ENCODE measurements around the gene DBNL.
A peak's percentile ranks its signal among the peaks of the same experiment; 100 is the strongest.

DBNL gene

GRCh38 chr7:44097064-44097932 is 52.8 kb downstream of the DBNL start:
- TF ChIP-seq CTCF (IDR thresholded peaks at IDR 0.05; ENCODE audit: insufficient read depth, low read depth, low read length, missing control alignments): no peak
- H3K4me3 ChIP-seq (ENCODE audit: low read depth, low read length): no peak overlapping the region
- DNase-seq (ENCODE audit: low read depth): peak; percentile 44

GRCh38 chr7:44098092-44099068 is 53.9 kb downstream of the DBNL start:
- no peak for DNase-seq (ENCODE audit: low read depth)
- no peak for TF ChIP-seq CTCF (IDR thresholded peaks at IDR 0.05; ENCODE audit: insufficient read depth, low read depth, low read length, missing control alignments)
- no peak overlapping the region for H3K4me3 ChIP-seq (ENCODE audit: low read depth, low read length)

- no peak overlapping the region for H3K4me3 ChIP-seq (ENCODE audit: low read depth, low read length)
- DNase-seq (ENCODE audit: low read depth): no peak
- TF ChIP-seq CTCF (IDR thresholded peaks at IDR 0.05; ENCODE audit: insufficient read depth, low read depth, low read length, missing control alignments): no peak
These were observed 55.2 kb downstream of the DBNL start for GRCh38 chr7:44099669-44100068.

GRCh38 chr7:44100458-44101302 is 56.2 kb downstream of the DBNL start:
- no peak overlapping the region for H3K4me3 ChIP-seq (ENCODE audit: low read depth, low read length)

GRCh38 chr7:44101303-44101965 is 56.9 kb downstream of the DBNL start:
- no peak overlapping the region for H3K4me3 ChIP-seq (ENCODE audit: low read depth, low read length)
- DNase-seq (ENCODE audit: low read depth): no peak
- TF ChIP-seq CTCF (IDR thresholded peaks at IDR 0.05; ENCODE audit: insufficient read depth, low read depth, low read length, missing control alignments): no peak

More at GRCh38 chr7:44100458-44101302, 56.2 kb downstream of the DBNL start:
- DNase-seq (ENCODE audit: low read depth): no peak
- no peak for TF ChIP-seq CTCF (IDR thresholded peaks at IDR 0.05; ENCODE audit: insufficient read depth, low read depth, low read length, missing control alignments)
